BE2C (cell line): ENCODE measurements around the gene FBXL13.

Source experiments
- DNase-seq: peaks from one replicate; pipeline ENCODE4 v3.0.0-alpha.2; 2020
- H3K27me3 ChIP-seq: fragments of 250-450 bp; sonication (Bioruptor Pico); 2 replicates; pipeline ENCODE4 v1.5.1; 2020; ENCODE audit warnings: mild to moderate bottlenecking
- H3K36me3 ChIP-seq: fragments of 250-450 bp; sonication (Bioruptor Pico); 2 replicates; pipeline ENCODE4 v1.5.1; 2020; ENCODE audit warnings: mild to moderate bottlenecking
- H3K4me1 ChIP-seq: fragments of 250-450 bp; sonication (Bioruptor Pico); 2 replicates; pipeline ENCODE4 v1.5.1; 2020
- H3K4me3 ChIP-seq: 2 replicates; pipeline ENCODE4 v1.5.1; 2011; ENCODE audit warnings: low read depth, low read length
- H3K9me3 ChIP-seq: fragments of 250-450 bp; sonication (Bioruptor Pico); 2 replicates; pipeline ENCODE4 v1.5.1; 2020
- CTCF ChIP-seq: IDR thresholded peaks from 2 replicates; pipeline ENCODE4 v1.5.1; 2012; ENCODE audit warnings: mild to moderate bottlenecking, low read depth, low read length

FBXL13 gene

GRCh38 chr7:102891693-102892261 is 182.8 kb downstream of the FBXL13 start:
- no peak for DNase-seq
- peaks cover 2% of the 10 kb centered on the region; the same call in 1 of the 2 replicates for H3K4me1 ChIP-seq
- no peaks in the 10 kb centered on the region for H3K9me3 ChIP-seq
- no peak for TF ChIP-seq CTCF
- H3K27me3 ChIP-seq: no peaks in the 10 kb centered on the region
- H3K36me3 ChIP-seq: no peaks in the 10 kb centered on the region
- H3K4me3 ChIP-seq: no peak overlapping the region

GRCh38 chr7:102890971-102891692 is 183.5 kb downstream of the FBXL13 start:
- Histone ChIP-seq H3K27me3 (no peaks in the 10 kb centered on the region), H3K9me3 (no peaks in the 10 kb centered on the region), H3K36me3 (no peaks in the 10 kb centered on the region), H3K4me3 (no peak overlapping the region), H3K4me1 (peaks cover 2% of the 10 kb centered on the region; the same call in 1 of the 2 replicates)
- DNase-seq: no peak
- no peak for TF ChIP-seq CTCF

- Histone ChIP-seq H3K4me3 (no peak overlapping the region), H3K27me3 (no peaks in the 10 kb centered on the region), H3K36me3 (no peaks in the 10 kb centered on the region), H3K9me3 (no peaks in the 10 kb centered on the region), H3K4me1 (peaks cover 2% of the 10 kb centered on the region; the same call in 1 of the 2 replicates)
- DNase-seq: no peak
- TF ChIP-seq CTCF: no peak
These were observed 184.2 kb downstream of the FBXL13 start for GRCh38 chr7:102890292-102890970.

GRCh38 chr7:102889851-102890250 is 184.7 kb downstream of the FBXL13 start:
- Histone ChIP-seq H3K9me3 (no peaks in the 10 kb centered on the region), H3K36me3 (no peaks in the 10 kb centered on the region), H3K4me3 (no peak overlapping the region), H3K27me3 (no peaks in the 10 kb centered on the region), H3K4me1 (0 out of 2 replicates have a peak, but pooled peaks cover 2% of the 10 kb centered on the region)
- TF ChIP-seq CTCF: no peak
- DNase-seq: no peak

- TF ChIP-seq CTCF: no peak
- DNase-seq: no peak
- H3K36me3 ChIP-seq: no peaks in the 10 kb centered on the region
- H3K9me3 ChIP-seq: no peaks in the 10 kb centered on the region
- no peak overlapping the region for H3K4me3 ChIP-seq
- no peaks in the 10 kb centered on the region for H3K27me3 ChIP-seq
- H3K4me1 ChIP-seq: 0 out of 2 replicates have a peak, but pooled peaks cover 2% of the 10 kb centered on the region
These were observed 185.9 kb downstream of the FBXL13 start for GRCh38 chr7:102888561-102889233.
